ENCODE results near the gene KCMF1.

DNA sequence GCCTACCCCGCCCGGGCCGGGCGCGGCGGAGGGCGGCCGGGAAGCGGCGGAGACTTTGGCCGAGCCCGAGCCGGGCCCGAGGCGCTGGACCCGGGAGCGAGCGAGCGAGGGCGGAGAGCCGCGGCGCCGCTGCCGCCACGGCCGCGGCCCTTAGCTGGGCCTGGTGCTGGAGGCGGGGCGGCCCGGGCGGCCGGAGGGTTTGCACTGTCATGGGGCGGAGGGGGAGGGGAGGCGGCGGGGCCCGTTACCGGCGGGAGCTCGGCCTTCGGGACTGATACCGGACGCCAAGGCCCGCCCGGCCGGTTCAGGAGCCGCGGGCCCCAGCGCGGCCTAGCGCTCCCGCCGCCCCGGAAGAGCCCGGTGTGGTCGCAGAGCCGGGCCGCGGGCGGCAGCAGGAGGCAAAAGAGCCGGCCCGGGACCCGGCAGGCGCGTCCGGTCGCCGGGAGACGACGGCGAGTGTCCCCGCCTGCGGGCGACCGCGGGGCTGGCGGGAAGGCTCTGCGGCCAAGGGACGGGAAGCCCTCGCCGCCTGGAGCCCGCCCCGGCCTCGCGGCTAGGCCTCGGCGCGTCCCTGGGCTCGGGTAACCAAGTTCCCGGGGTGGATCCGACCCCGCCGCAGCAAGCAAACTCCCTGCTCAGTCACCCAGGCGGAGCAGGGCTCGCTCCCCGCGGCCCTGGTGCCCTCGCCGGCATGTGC is 697 bp downstream of the KCMF1 start:
- TF ChIP-seq POLR2AphosphoS5 (IDR thresholded peaks at IDR 0.05), result no peak
- no peak for TF ChIP-seq POLR2A (IDR thresholded peaks at IDR 0.05)
